ENCODE measurements around the gene LYST.

DNA sequence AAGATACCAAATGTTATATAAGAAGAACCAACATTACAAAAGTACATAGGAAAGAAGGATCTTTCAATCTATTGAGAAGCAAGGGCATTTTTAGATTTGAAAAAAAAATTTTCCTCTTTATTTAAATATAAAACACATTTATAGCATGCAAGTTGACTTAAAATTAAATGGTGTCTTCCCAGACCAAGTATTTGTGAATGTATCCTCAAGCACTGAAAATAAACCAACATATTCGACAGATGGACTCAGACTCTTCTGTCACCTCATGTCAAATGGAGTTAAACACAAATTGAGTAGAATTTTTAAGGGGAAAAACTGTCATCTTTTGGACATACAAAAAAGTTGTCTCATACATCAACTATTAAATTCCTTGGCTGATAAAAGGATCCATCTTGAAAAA, 140.1 kb downstream of the LYST start:
- TF ChIP-seq GATA3 (IDR thresholded peaks at IDR 0.05; ENCODE audit: low read depth, low read length) (no peak), GATA2 (IDR thresholded peaks at IDR 0.05; ENCODE audit: low read depth, low read length) (no peak)
